ENCODE measurements around the gene BHLHE23.

BHLHE23 gene

DNA sequence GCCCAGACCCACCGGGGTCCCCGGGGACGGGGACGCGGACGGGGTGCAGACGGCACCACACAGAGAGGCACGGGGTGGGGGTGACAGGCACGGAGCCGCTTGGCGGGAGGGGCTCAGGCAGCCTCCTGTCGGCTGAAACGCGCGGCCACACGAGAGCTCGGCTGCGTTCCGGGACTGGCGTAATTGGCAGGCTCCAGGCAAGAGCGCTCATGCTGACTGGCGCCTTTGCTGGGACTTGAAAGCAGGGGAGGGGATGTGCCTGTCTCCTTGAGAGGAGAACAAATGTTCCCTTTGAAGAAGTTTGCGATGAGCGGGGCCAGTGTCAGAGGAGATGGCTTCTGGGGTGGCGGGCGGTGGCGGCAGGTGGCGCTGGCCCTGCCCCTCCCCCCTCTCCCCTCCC, 25.8 kb downstream of the BHLHE23 start:
- no peak overlapping the region for H3K4me2 ChIP-seq (ENCODE audit: low read depth, low read length)
- H3K9me2 ChIP-seq (replicated peaks; ENCODE audit: insufficient read depth, low read length) = no peaks in the 10 kb centered on the region
- H3K9ac ChIP-seq (ENCODE audit: low read length) = no peak overlapping the region
- H4K20me1 ChIP-seq (ENCODE audit: insufficient read depth, low read length) = no peaks in the 10 kb centered on the region
- no peak overlapping the region for H2AFZ ChIP-seq (ENCODE audit: low read length)
- no peak overlapping the region for H3K27ac ChIP-seq (ENCODE audit: low read length)
- no peaks in the 10 kb centered on the region for H3K79me2 ChIP-seq (ENCODE audit: low read length)
- peaks cover 87% of the 10 kb centered on the region for H3K27me3 ChIP-seq (replicated peaks; ENCODE audit: insufficient read depth, low read length)
- H3K4me1 ChIP-seq (ENCODE audit: low read length) = peaks cover 16% of the 10 kb centered on the region
- DNase-seq = no peak
- no peaks in the 10 kb centered on the region for H3K36me3 ChIP-seq (replicated peaks; ENCODE audit: insufficient read depth, low read length)
- H3F3A ChIP-seq (ENCODE audit: insufficient read depth, low read length) = no peaks in the 10 kb centered on the region
- no peak for TF ChIP-seq EZH2 (optimal IDR thresholded peaks at IDR 0.05; ENCODE audit: low read depth, low read length)
- TF ChIP-seq, protein P1, sequence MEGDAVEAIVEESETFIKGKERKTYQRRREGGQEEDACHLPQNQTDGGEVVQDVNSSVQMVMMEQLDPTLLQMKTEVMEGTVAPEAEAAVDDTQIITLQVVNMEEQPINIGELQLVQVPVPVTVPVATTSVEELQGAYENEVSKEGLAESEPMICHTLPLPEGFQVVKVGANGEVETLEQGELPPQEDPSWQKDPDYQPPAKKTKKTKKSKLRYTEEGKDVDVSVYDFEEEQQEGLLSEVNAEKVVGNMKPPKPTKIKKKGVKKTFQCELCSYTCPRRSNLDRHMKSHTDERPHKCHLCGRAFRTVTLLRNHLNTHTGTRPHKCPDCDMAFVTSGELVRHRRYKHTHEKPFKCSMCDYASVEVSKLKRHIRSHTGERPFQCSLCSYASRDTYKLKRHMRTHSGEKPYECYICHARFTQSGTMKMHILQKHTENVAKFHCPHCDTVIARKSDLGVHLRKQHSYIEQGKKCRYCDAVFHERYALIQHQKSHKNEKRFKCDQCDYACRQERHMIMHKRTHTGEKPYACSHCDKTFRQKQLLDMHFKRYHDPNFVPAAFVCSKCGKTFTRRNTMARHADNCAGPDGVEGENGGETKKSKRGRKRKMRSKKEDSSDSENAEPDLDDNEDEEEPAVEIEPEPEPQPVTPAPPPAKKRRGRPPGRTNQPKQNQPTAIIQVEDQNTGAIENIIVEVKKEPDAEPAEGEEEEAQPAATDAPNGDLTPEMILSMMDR (IDR thresholded peaks at IDR 0.05; ENCODE audit: low read length) = no peak
- TF ChIP-seq EZH2phosphoT487 (IDR thresholded peaks at IDR 0.05; ENCODE audit: low read length) = no peak
- H3K9me3 ChIP-seq (replicated peaks; ENCODE audit: insufficient read depth, low read length) = no peaks in the 10 kb centered on the region
- H3K4me3 ChIP-seq (ENCODE audit: low read length) = no peak overlapping the region

DNA sequence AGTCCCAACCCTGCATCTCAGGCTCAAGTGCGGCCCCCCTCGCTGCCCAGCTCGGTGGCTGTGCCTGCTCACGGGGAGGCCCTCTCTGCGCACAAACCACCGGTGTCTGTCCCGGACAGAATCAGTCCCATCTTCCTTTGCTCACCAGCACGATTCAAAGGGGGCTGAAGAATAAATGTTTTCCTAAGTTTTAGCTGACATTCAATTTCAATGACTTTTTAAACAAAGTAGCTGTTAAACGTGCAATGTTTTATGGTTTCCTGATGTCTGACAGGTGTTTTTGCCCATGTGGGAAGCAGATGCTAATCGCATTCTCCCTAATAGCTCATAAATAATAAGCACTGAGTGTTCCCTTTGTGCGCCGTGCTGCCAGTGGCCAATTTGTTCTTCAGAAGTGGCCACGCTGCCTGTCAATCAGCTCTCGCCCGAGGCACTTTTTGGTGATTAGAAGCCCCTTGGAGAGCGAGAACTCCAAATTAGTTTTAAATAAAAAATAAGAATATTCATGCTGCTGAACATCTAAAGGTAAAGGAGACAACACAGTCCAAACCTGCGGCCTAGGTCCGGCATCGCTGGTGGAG, 26.3 kb downstream of the BHLHE23 start:
- no peak for DNase-seq
- peaks cover 87% of the 10 kb centered on the region for H3K27me3 ChIP-seq (replicated peaks; ENCODE audit: insufficient read depth, low read length)
- no peaks in the 10 kb centered on the region for H4K20me1 ChIP-seq (ENCODE audit: insufficient read depth, low read length)

DNA sequence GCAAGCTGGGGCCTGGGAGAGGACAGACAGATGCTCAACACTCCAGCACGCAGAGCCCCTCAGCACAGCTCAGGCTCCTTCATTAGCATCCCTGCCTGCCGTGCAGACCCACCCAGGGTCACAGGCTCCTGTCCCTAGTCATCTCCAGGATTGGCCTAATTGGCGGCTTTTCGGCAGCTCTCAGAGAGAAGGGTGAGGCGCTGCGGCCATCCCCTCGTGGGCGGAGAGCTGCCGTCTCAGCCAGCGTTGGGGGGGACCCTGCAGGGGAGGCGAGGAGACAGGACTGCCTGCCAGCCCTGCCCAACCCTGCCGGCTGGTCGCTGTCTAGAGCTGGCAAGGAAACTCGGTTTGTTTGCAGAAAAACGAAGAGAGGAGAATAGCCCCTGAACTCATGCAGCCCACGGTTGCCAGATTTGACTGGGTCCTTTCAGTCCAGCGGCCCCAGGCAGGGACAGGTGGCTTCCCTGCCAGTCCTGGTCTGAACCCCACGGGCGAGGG, 26.8 kb downstream of the BHLHE23 start:
- Histone ChIP-seq H3K4me3 (ENCODE audit: low read length) (no peak overlapping the region), H3K4me2 (ENCODE audit: low read depth, low read length) (no peak overlapping the region), H3K79me2 (ENCODE audit: low read length) (no peaks in the 10 kb centered on the region), H3K27ac (ENCODE audit: low read length) (no peak overlapping the region), H3K9ac (ENCODE audit: low read length) (no peak overlapping the region), H3K4me1 (ENCODE audit: low read length) (peaks cover 16% of the 10 kb centered on the region), H3K9me3 (replicated peaks; ENCODE audit: insufficient read depth, low read length) (no peaks in the 10 kb centered on the region), H3K27me3 (replicated peaks; ENCODE audit: insufficient read depth, low read length) (peaks cover 93% of the 10 kb centered on the region), H3F3A (ENCODE audit: insufficient read depth, low read length) (no peaks in the 10 kb centered on the region), H3K9me2 (replicated peaks; ENCODE audit: insufficient read depth, low read length) (no peaks in the 10 kb centered on the region), H2AFZ (ENCODE audit: low read length) (no peak overlapping the region), H4K20me1 (ENCODE audit: insufficient read depth, low read length) (no peaks in the 10 kb centered on the region), H3K36me3 (replicated peaks; ENCODE audit: insufficient read depth, low read length) (no peaks in the 10 kb centered on the region)
- no peak for DNase-seq
- TF ChIP-seq, protein P1 (IDR thresholded peaks at IDR 0.05; ENCODE audit: low read length) = no peak
- TF ChIP-seq EZH2 (optimal IDR thresholded peaks at IDR 0.05; ENCODE audit: low read depth, low read length) (no peak), EZH2phosphoT487 (IDR thresholded peaks at IDR 0.05; ENCODE audit: low read length) (no peak)

More for the DNA sequence above, 26.3 kb downstream of the BHLHE23 start:
- H3K4me2 ChIP-seq (ENCODE audit: low read depth, low read length) = no peak overlapping the region
- peaks cover 16% of the 10 kb centered on the region for H3K4me1 ChIP-seq (ENCODE audit: low read length)
- no peak overlapping the region for H3K9ac ChIP-seq (ENCODE audit: low read length)
- no peaks in the 10 kb centered on the region for H3F3A ChIP-seq (ENCODE audit: insufficient read depth, low read length)
- no peaks in the 10 kb centered on the region for H3K79me2 ChIP-seq (ENCODE audit: low read length)
- H3K9me2 ChIP-seq (replicated peaks; ENCODE audit: insufficient read depth, low read length) = no peaks in the 10 kb centered on the region
- no peak overlapping the region for H3K27ac ChIP-seq (ENCODE audit: low read length)
- no peaks in the 10 kb centered on the region for H3K36me3 ChIP-seq (replicated peaks; ENCODE audit: insufficient read depth, low read length)
- no peaks in the 10 kb centered on the region for H3K9me3 ChIP-seq (replicated peaks; ENCODE audit: insufficient read depth, low read length)
- TF ChIP-seq EZH2 (optimal IDR thresholded peaks at IDR 0.05; ENCODE audit: low read depth, low read length) (peak; percentile 44), EZH2phosphoT487 (IDR thresholded peaks at IDR 0.05; ENCODE audit: low read length) (no peak)
- H3K4me3 ChIP-seq (ENCODE audit: low read length) = no peak overlapping the region
- no peak overlapping the region for H2AFZ ChIP-seq (ENCODE audit: low read length)

DNA sequence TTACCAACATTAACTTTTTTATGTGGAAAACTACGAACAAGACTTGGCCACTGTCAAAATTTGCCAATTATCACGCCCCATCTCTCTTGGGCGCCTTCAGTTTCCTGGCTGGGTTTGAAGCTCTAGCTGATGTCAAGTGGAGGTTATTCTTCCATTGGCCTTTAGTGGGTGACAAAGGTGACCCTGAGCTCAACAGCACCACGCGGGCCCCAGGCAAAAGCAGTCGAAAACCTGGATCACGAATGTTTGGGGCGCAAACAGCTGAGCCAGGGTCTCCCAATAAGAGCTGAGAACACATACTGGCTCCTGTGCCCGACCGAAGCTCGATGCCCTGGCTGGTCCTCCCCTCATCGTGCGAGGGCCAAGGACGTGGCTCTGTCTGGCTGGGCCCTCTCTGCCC, 27.5 kb downstream of the BHLHE23 start:
- Histone ChIP-seq H3K36me3 (replicated peaks; ENCODE audit: insufficient read depth, low read length) (no peaks in the 10 kb centered on the region), H3K27me3 (replicated peaks; ENCODE audit: insufficient read depth, low read length) (peaks cover 93% of the 10 kb centered on the region), H3K9me2 (replicated peaks; ENCODE audit: insufficient read depth, low read length) (no peaks in the 10 kb centered on the region), H3K9ac (ENCODE audit: low read length) (no peak overlapping the region), H3K79me2 (ENCODE audit: low read length) (no peaks in the 10 kb centered on the region), H3K9me3 (replicated peaks; ENCODE audit: insufficient read depth, low read length) (no peaks in the 10 kb centered on the region), H4K20me1 (ENCODE audit: insufficient read depth, low read length) (no peaks in the 10 kb centered on the region), H3K27ac (ENCODE audit: low read length) (no peak overlapping the region), H2AFZ (ENCODE audit: low read length) (no peak overlapping the region), H3F3A (ENCODE audit: insufficient read depth, low read length) (no peaks in the 10 kb centered on the region), H3K4me2 (ENCODE audit: low read depth, low read length) (no peak overlapping the region), H3K4me1 (ENCODE audit: low read length) (peaks cover 16% of the 10 kb centered on the region), H3K4me3 (ENCODE audit: low read length) (no peak overlapping the region)
- TF ChIP-seq, protein P1 (IDR thresholded peaks at IDR 0.05; ENCODE audit: low read length) = 0 out of 2 replicates have a peak, but pooled peaks have one; percentile 8
- TF ChIP-seq EZH2phosphoT487 (IDR thresholded peaks at IDR 0.05; ENCODE audit: low read length) (no peak), EZH2 (optimal IDR thresholded peaks at IDR 0.05; ENCODE audit: low read depth, low read length) (no peak)
- DNase-seq = no peak

All from MM.1S (cell line).